GM18873 (cell line): ENCODE results near the gene NPBWR2.
"Not testable (repeated sequence)": the region's sequence is repeated elsewhere in the genome, so short reads cannot be mapped to it uniquely, and the experiment has no call there.

Experiments
- ATAC-seq: cut with Tn5 transposase; IDR thresholded peaks from one replicate; pipeline ENCODE4 v1.9.1; 2021; ENCODE audit warnings: mild to moderate bottlenecking, moderate library complexity, moderate number of reproducible peaks; ENCODE audit not compliant: unreplicated experiment, low FRiP score

The NPBWR2 gene

DNA sequence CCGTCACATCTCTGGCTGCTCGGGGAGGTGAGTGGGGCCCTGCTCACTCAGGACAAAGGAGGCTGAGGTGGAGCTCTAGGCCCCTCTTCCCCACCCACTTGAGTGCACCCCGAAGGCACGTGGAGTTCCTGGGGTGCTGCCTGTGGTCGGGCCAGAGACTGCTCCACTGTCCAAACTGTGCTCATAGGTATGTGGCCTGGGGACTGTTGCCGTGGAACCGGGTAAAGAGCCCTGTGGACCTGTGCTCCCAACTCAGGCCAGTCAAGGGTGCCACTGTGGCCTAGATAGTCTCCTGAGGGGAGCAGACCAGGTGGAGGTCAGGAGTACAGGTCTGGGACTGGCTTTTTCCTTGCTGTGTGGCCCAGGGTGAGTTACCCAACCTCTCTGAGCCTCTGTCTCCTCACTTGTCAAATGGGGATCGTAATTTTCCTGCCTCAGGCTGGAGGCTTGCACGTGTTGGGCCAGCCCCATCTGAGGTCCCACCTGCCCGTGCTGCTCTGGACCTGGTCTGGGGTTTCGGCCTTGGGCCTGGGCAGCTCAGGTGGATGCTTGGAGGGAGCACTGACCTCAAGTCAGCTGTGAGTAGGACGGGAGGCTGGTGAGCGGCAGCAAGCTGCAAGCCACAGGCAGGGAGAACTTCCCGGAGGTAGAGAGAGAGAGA is 12.4 kb upstream of the NPBWR2 start:
- ATAC-seq: no peak

DNA sequence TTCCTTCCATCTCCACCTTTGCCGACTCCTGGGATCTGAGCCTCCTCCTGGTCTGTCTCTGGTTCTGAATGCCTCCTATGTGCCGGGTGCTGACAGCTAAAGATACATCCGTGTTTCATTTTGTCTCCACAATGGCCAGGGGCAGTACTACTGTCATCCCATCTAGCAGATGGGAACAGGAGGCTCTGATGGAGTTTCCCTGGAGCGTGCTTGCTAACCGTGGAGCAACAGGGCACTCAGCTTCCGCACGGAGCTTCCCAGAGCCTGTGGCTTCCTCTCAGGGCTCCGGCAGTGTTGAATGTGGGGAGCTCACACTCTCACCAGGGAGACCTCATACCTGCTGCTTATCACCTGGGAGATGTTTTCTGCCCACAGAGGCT is 11.9 kb upstream of the NPBWR2 start:
- no peak for ATAC-seq

DNA sequence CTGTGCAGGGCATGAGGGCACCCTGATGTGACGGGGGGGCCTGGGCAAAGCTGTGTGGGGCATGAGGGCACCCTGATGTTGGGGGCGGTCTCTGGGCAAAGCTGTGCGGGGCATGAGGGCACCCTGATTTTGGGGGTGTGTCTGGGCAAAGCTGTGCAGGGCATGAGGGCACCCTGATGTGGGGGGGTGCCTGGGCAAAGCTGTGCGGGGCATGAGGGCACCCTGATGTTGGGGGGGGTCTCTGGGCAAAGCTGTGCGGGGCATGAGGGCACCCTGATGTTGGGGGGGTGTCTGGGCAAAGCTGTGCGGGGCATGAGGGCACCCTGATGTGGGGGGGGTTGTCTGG is 10.0 kb upstream of the NPBWR2 start:
- ATAC-seq: not testable (repeated sequence)

DNA sequence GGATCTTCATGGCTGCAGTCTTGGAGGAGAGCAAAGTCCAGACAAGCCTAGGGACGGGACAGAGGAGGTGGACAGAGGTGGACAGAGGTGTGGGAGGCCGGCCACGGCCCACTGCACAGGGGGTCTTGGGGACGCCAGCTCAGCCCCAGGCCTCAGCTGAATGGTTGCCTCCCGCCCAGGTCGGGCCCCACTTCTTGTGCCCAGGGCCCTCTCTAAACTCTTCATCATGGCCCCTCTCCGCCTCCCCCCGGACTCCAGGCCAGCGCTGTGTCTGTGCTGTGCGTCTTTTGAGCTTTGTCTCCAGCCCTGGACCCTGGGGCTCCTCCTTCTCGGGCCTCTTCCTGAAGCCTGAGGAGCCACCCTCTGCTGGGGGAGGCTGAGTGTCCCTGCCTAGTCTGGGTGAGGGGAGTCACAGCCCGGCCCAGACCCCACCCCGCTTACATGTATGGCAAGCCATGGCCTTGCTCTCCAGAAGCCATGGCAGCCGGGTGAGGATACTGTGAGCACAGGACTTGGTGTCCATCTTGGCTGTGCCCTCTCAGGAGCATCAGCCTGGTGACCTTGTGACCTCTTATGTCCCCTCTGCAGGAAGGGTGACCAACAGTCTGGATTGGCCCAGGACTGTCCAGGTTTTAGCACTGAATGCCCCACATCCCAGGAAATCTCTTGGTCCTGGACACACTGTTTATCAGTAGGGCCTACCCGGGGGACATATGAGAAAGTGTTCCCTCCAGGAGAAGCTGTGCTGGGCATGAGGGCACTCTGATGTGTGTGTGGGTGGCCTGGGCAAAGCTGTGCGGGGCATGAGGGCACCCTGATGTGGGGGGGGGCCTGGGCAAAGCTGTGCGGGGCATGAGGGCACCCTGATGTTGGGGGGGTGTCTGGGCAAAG is 9.4 kb upstream of the NPBWR2 start:
- ATAC-seq: no peak

DNA sequence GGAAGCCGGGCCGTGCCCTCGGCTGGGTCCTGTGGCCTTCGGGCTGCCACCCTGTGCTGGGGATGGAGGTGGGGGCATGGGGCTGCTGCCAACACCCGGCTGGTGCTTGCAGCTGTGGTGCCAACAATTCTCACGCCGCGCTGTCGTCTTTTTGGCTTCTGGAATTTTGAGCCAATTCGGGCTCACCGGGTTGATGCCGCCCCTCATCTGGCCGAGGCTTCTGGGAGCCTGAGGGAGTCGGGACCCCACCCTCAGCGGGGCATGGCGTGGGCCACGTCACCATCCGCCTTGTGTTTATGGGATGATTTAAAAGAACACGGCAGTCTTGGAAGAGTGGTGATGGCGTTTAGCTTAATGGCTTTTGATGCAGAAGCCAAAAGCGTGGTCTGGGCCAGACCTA is 8.7 kb upstream of the NPBWR2 start:
- no peak for ATAC-seq

DNA sequence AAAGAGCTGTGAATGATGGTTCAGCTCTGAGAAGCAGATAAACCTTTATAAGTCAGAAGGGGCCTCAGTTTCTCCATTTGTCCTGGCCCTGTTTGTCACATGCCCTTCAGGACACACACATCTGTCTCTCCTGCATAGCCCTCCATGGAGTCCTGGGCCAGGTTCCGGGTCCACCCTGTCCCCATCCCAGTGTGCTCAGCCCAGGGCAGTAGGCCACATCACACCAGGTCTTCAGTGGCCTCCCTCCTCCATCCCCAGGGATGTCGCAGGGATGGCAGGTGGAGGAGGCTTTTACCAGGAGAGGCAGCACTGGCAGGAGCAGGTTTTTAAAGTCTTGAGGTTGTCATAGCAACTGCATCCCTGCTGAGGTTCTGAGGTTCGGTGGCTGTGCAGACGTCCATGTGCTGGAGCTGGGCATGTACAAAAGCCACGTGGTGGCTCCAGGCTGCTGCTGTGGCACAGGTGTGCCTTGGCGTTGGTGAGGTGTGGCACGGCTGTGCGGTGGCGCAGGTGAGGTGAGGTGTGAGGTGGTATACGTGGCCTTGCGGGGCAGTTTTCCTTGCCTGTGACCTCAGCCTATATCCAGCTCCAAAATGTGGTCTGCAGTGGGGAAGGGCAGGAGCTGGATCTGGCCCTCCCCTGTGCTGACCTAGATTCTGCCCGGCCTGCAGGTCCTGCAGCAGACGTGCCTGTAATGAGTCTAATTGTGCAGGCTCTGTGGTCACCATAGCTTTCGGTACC is 8.0 kb upstream of the NPBWR2 start:
- ATAC-seq: no peak

DNA sequence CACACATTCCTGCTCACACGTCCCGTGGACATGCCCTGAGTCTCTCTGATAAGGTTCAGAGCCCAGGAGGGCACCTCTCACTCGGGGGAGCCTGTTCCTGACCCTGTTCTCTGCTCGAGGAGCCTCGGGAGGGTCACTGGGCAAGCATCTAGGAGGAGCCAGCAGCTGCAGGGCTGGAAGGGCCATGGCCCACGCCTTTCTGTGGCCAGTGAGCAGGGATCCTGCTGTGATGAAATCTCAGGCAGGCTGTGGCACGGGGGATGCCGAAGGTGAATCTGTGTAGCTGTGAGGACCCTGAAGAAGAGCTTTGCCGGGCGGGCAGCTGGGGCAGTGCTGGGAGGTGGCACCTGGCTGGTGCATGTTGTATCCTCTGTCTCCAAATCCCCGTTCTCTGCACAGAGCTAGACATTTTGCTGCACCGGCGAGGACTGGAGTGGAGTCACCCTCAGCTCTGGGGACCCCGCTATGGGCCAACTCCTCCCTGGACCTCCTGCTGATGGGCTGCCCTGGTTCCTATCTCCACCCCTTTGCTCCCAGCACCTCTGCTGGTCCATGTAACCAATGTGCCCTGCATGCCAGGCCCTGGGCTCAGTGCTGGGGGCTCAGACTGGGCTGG is 7.1 kb upstream of the NPBWR2 start:
- no peak for ATAC-seq

DNA sequence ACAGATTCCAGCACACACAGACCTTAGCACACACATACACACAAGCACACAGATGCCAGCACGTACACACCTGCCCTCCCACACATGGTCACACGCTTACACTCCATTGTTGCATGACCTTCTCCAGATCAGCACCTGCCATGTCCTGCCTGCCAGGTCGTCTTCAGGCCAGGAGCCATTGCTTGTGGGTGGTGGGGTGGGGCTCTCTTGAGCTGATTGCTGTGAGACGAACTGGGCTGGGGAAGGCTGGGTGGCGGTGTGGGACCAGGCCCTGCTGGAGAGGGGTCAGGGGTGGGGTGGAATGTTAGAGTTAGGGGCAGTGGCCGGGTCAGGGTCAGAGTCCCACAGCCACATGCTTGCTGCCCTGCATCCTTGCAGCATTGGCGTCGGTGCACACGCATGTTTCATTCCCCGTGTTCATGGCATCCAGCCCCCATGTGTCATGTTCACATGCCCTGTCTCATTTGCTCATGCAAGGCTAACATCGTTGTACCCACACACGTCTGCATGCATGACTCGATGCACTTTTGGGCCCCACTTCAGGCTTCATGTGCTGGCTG is 6.5 kb upstream of the NPBWR2 start:
- ATAC-seq: no peak

DNA sequence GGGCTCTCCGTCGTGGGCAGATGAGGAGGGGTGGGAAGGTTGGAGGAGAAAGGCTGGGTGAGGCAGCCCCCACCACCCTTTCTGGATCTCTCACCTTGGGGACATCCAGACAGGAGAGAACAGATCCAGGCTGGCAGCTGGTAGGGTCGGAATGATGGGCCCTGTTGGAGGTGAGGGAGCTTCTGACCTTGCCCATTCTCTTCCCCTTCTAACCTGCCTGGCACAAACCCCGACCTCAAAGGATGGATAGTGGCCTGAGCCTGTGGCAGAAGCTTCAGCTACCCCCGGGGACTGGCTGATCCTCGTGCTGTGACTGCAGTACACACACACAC is 6.0 kb upstream of the NPBWR2 start:
- no peak for ATAC-seq

DNA sequence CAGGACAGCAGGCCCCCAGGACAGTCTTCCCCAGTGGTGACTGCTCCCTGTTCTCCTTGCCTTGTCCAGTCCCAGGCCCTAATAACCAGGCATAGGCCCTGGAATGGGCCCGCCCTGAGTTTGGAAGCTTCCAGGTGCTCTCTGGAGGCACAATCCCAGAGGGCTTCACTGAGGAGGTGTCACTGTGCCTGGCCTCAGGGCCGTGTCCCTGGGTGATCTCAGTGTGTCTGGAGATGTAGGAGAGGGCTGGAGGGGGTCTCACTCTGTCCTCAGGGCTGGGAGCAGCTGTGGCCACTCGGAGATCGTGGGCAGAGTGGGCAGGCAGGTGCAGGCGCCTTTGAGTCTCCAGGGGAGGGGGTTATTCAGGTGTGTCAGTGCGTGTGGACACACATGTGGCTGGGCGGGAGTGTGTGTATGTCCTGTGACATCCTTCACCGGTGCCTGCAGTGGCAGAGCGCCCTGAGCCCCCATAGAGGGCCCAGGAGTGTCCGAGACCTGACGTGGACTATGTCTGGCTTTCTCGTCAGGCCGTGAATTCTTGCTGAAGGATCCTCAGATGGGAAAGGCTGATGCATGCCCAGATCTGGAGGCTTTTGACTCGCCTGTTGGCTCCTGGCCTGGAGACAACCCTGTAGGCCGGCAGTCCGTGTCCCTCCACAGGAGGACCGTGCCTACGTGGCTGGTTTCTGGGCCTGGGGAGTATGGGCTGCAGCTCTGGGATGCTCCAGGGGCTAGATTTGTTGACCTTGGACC is 5.5 kb upstream of the NPBWR2 start:
- no peak for ATAC-seq

DNA sequence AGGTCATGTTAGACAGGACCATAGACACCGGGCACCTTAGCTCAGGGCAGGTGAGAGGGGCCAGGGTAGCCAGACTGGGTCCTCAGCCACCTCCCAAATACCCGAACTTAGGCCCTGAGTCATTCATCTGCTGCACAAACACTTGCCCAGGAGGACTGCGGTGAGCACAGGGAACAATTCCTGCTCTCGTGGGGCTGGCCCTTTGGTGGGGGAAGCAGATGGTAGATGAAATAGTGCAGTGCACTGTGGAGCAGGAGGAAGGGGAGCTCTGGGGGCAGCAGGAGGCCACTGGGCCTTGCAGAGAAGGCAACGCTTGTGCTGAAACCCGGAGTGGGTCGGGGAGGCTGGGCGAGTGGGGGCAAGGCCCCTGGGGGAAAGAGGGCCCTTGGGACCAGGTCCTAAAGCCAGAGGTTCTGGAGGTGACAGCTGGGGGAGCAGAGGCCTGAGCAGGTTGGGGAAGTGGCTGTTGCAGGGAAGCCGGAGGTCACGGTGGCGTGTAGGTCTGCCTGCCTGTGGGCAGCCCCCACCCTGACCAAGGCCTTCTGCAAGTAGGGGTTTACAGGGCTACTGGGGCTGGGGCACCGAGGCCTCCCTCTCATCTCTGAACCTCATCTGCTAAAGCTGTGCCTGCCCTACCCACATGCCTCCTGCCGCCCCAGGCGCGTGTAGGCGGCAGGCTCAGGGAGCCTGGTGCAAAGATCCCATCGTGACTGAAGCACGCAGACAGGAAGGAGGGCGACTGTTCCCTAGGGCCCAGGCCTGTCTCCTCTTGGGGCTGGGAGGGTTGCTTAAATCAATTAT is 4.7 kb upstream of the NPBWR2 start:
- ATAC-seq: no peak

DNA sequence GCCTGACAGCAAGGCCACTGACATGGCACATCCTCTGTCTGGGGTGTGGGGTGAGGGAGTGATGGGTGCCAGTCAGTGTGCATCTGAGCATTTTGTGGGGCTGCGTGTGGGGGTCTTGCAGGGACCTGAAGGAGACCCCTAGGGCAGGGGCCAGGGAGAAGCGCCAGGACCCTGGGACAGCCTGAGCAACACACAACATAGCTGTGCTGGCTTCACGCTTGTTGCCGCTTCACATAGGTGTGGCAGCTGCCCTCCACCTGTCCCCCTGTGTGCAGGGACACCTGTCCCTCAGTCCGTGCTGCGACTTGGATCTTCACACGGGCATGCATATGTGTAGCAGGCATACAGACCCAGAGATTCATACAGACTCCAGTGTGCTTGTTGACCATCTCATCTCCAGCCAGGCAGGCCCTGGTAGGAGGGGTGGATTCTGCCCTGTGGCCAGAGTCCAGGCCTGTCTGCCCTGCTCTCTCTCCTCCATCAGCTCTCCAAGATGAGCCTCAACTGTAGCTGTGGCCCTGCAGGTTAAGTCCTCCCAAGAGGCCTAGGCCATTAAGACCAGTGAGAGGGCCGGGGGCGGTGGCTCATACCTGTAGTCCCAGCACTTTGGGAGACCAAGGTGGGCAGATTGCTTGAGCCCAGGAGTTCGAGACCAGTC is 3.2 kb upstream of the NPBWR2 start:
- ATAC-seq: no peak

DNA sequence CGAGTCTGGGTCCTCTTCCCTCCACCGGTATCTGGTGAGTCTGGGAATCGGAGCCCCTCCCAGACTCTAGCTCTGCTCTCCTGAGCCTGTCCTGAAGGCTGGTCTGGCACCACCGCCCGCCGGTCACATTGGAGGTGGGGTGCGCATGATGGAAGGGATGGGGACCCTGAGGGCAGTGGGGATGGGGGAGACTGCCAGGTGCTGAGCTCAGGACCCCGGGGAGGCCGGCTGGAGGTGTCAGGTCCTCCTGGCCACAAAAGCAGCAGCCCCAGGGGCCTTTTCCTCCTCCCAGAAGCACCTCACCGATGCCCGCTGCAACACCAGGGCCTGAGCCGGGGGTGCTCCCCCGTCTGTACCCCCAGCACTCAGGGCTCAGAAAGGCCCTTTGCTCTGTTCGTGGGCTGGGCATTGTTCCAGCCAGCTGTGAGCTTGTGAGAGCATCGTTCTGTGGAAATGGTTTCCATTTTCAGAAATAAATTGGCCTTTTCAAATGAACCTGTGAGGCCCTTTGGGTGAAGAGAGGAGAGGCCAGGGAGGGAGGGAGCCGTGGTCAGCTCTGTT is 2.5 kb upstream of the NPBWR2 start:
- no peak for ATAC-seq

DNA sequence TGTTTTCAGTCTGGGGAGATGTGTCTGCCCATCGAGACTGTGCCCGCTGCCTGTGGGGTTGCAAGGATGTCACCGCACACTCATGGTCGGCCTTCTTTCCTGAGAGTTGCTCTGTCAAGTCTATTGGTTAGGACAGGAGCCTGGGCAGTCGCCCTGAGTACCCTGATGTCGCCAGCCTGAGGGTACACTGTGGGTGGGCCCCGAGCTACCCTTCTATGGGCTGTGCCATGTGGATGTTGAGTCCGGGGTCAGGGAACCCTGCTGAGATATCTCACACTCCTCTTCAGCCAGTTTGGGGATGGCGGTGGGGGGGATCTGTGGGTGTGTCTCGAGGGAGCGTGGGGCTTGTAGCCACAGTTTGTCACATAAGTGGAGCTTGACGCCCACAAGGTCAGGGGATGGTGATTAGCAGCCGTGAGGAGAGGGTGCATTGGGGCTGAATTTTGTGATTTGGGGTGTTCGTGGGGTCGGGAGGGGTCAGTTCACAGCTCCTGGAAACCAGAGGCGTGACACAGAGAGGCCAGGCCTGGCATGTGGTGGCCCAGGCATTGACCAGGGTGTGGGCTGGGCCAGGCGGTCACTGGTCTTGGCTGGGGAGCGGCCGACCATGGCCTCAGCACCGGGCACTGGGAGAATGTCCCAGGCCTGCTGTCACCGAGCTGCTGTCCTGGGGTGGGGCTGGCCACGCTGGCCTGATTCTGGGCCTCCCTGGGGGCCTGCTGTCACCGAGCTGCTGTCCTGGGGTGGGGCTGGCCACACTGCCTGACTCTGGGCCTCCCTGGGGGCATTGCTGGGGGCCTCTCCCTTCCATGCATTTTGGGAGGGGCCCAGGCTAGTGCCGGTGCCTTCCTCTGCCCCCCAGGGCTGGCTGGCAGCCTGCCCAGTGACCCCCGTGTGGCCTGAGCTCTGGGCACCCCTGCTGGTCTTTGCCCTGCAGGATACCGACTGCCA is 1.6 kb upstream of the NPBWR2 start:
- no peak for ATAC-seq

DNA sequence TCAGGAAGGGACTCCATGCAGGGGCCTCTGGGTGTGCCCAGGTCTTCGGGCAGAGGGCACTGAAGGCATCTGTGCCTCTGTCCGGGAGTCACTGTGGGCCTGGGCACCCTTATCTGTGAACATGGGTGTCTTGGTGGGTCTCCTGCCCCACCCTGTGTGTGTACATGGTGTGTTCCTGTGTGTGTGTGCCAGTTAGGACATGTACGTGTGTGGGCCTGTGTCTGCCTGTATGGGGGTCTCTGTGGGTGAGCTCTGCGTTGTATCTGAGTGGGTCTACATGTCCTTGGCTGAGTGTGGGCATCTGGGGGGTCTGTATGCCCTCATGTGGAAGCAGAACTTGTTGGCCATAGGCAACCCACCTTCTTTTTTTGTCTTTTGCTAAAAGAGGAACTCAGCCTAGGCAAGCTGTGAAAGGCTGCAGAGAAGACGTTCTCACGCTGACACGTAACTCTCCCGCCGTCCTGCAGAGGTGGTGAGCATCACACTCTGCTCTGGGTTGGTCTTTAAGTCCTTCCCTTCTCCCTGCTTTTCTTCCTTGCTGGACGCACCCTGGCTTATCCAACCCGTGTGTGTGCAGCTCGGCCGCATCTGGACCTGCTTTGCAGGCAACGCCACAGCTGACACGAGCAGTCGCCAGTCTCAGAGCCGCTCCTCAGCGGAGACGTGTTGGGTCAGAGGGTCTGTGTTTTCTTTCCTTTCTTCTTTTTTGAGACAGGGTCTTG is 532 bp upstream of the NPBWR2 start:
- ATAC-seq: no peak

DNA sequence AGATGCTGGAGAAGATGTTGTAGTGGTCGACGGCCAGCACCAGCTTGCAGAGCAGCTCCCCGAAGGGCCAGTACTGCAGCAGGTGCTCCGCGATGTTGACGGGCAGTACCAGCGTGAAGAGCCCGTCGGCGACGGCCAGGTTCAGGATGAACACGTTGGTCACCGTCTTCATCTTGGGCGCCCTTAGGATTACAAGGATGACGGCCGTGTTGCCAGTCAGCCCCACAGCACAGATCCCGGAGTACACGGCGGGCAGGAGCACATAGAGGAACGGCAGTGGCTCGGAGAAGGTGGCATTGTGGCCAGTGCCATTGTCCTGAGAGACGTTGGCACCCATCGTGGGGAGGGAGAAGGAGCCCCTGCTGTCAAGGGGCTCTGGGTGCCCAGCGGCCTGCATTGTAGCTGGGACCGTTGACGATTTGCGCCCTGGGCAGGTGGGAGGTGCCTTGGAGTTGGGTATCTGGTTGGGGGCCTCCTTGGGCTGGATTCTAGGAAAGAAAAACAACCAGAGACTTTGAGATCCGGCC is 867 bp downstream of the NPBWR2 start:
- no peak for ATAC-seq
